ENCODE data around the gene LYPD3.

- TF ChIP-seq TAF1 (IDR thresholded peaks at IDR 0.05; ENCODE audit: borderline replicate concordance, insufficient read depth, low read length): no peak
- TF ChIP-seq POLR2AphosphoS5 (IDR thresholded peaks at IDR 0.05; ENCODE audit: low read depth, low read length): no peak
- TF ChIP-seq SIN3A (IDR thresholded peaks at IDR 0.05; ENCODE audit: borderline replicate concordance, insufficient read depth, low read length): no peak
- TF ChIP-seq REST (IDR thresholded peaks at IDR 0.05; ENCODE audit: insufficient read depth in 1 of 2, low read depth in 2 of 2, low read length in 2 of 2): no peak
Observed at GRCh38 chr19:43489310-43489709, 23.9 kb upstream of the LYPD3 start.

Data from PFSK-1 (cell line).